ENCODE results near the gene DNAJC4. TPM values are rescaled to one million over a fixed set of nuclear protein-coding genes. Genes with fewer than 3 reads are reported as not detected.

Gene DNAJC4
- total and polyA plus RNA-seq, 2 of the 8 experiments (the other 6 are each of a cell fraction or from before 2014, with no cell fraction given) = 14.6 to 31.0 TPM

DNA sequence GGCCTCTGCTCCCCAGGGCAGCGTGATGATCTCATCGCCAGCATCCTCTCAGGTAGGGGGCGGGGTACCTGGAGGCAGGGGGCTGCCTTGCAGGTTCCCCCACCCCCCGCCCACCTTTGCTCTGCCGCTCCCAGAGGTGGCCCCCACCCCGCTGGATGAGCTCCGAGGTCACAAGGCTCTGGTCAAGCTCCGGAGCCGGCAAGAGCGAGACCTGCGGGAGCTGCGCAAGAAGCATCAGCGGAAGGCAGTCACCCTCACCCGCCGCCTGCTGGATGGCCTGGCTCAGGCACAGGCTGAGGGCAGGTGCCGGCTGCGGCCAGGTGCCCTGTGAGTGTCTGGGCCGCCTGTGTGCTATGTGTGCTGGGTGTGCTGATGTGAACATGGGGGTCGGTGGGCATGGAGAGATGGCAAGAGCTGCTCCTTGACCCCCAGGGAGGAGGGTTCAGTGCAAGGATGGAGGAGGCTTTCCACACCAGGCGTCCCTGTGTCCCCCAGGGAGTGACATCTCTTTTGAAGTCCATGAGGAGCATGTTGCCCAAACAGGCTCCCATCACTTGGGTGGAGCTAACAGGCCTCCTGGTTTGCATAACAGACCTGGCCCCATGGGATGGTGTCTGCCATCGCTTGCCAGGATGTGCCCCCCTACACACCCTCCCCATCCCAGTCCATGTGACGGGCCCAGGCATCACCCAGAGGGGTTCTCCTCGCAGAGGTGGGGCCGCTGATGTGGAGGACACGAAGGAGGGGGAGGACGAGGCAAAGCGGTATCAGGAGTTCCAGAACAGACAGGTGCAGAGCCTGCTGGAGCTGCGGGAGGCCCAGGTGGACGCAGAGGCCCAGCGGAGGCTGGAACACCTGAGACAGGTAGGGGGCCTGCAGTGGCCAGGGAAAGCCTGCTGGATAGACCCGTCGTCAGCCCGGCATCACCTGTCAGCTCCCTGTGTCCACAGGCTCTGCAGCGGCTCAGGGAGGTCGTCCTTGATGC lies 35.1 kb downstream of the DNAJC4 start:
- H2AFZ ChIP-seq (ENCODE audit: low read length) = no peak overlapping the region
- no peak overlapping the region for H3K4me3 ChIP-seq (ENCODE audit: extremely low read depth in 1 of 4, insufficient read depth in 2 of 4, low read depth in 3 of 4, low read length in 4 of 4)
- DNase-seq (ENCODE audit: low read depth in 1 of 2, low spot score in 2 of 2) = no peak
- POLR2A ChIA-PET (ENCODE audit: partially characterized antibody) = interaction anchor here (0.6 to 11.9 kb wide), 7 partner anchors 9 to 95 kb away, joined by 3 to 352 read pairs (median 4); partner anchors contain the start of genes FKBP2, PLCB3 and PPP1R14B
- no peak overlapping the region for H2AK5ac ChIP-seq (ENCODE audit: low read depth, low read length)
- H3K23me2 ChIP-seq (ENCODE audit: low read depth, low read length) = peaks cover 2% of the 10 kb centered on the region
- no peak overlapping the region for H3K23ac ChIP-seq (ENCODE audit: insufficient read length)
- H3K79me1 ChIP-seq (ENCODE audit: low read depth, low read length) = no peaks in the 10 kb centered on the region
- H3K14ac ChIP-seq (ENCODE audit: insufficient read length) = no peak overlapping the region
- no peaks in the 10 kb centered on the region for H3K79me2 ChIP-seq (ENCODE audit: control insufficient read depth in 1 of 2, insufficient read depth in 2 of 2, low read length in 2 of 2)
- no peak overlapping the region for H2BK120ac ChIP-seq (replicated peaks; ENCODE audit: low read depth, low read length)
- no peak overlapping the region for H4K91ac ChIP-seq (replicated peaks; ENCODE audit: insufficient read length, low read length)
- no peak for FAIRE-seq
- H4K20me1 ChIP-seq (replicated peaks in 1 of 2; ENCODE audit: control insufficient read depth in 1 of 2, insufficient read depth in 2 of 2, low read length in 2 of 2) = peaks cover 4 to 13% of the 10 kb centered on the region in 2 experiments
- no peak overlapping the region for H3K9ac ChIP-seq (replicated peaks in 1 of 4; ENCODE audit: extremely low read depth in 1 of 4, low read depth in 3 of 4, low read length in 3 of 4)
- no peak overlapping the region for H3K56ac ChIP-seq (replicated peaks; ENCODE audit: insufficient read length, low read depth, low read length)
- H3K27ac ChIP-seq (ENCODE audit: low read depth, low read length) = no peak overlapping the region
- H4K8ac ChIP-seq (ENCODE audit: extremely low read depth, insufficient read depth, low read length) = no peak overlapping the region
- no peaks in the 10 kb centered on the region for H3K9me3 ChIP-seq (ENCODE audit: insufficient read depth in 2 of 2, low read depth in 1 of 2, low read length in 1 of 2)
- no peak overlapping the region for H3K18ac ChIP-seq (ENCODE audit: extremely low read depth, low read length)
- WGBS, 2 experiments (ENCODE audit: extremely low coverage in 1 of 2, insufficient coverage in 1 of 2, insufficient read length in 1 of 2, insufficient replicate concordance in 2 of 2, low coverage in 1 of 2, low lambda C conversion rate in 2 of 2, missing lambda C conversion rate in 1 of 2) = 92% methylated on average over 30 of the region's 35 CpGs; no CpG with 5 or more reads in 1 of the 2 experiments
- H2BK5ac ChIP-seq (ENCODE audit: low read depth, low read length) = no peak overlapping the region
- CTCF ChIA-PET (ENCODE audit: partially characterized antibody) = interaction anchor here (0.6 to 8.5 kb wide), 11 partner anchors 9 to 841 kb away, joined by 3 to 102 read pairs (median 4); partner anchors contain the start of genes BAD, CATSPERZ, PLCB3 and PPP1R14B
- H2BK15ac ChIP-seq (ENCODE audit: low read length) = no peak overlapping the region
- H2BK12ac ChIP-seq (ENCODE audit: low read depth, low read length) = no peak overlapping the region
- no peaks in the 10 kb centered on the region for H3K27me3 ChIP-seq (replicated peaks in 1 of 4; ENCODE audit: control insufficient read depth in 3 of 4, extremely low read depth in 1 of 4, insufficient read depth in 3 of 4, low read length in 3 of 4)
- H3K36me3 ChIP-seq (ENCODE audit: control insufficient read depth in 2 of 4, insufficient read depth in 4 of 4, low read length in 3 of 4) = peaks cover 10 to 56% (median 23%) of the 10 kb centered on the region in 4 experiments
- no peak overlapping the region for H4K5ac ChIP-seq (ENCODE audit: insufficient read length, low read depth, low read length)
- no peak overlapping the region for H3K4ac ChIP-seq (replicated peaks; ENCODE audit: insufficient read length, low read depth, low read length)
- peaks cover 0 to 11% (median 4%) of the 10 kb centered on the region in 4 experiments; a peak in 5 of 7 replicates for H3K4me1 ChIP-seq (replicated peaks in 1 of 4; ENCODE audit: control insufficient read depth in 3 of 4, insufficient read depth in 4 of 4, low read length in 3 of 4)
- no peak overlapping the region for H3K4me2 ChIP-seq (ENCODE audit: insufficient read depth in 1 of 2, low read depth in 2 of 2, low read length in 2 of 2)
- no peak overlapping the region for H2BK20ac ChIP-seq (ENCODE audit: low read length)
- TF ChIP-seq USF2 (IDR thresholded peaks at IDR 0.05; ENCODE audit: low read length) = no peak
- TF ChIP-seq CHD1 (IDR thresholded peaks at IDR 0.05; ENCODE audit: low read depth, low read length) = no peak
- no peak for TF ChIP-seq HDAC6 (IDR thresholded peaks at IDR 0.05; ENCODE audit: low read depth, low read length)
- TF ChIP-seq CEBPB (IDR thresholded peaks at IDR 0.05; ENCODE audit: low read depth, low read length) = no peak
- no peak for TF ChIP-seq EZH2 (IDR thresholded peaks at IDR 0.05; ENCODE audit: low read depth, low read length, severe bottlenecking)
- no peak for TF ChIP-seq SRF (IDR thresholded peaks at IDR 0.05; ENCODE audit: low read depth, low read length)
- TF ChIP-seq ATF2 (IDR thresholded peaks at IDR 0.05; ENCODE audit: low read length) = no peak
- TF ChIP-seq BRCA1 (IDR thresholded peaks at IDR 0.05; ENCODE audit: low read depth, low read length) = no peak

Data from H1 (cell line).